CD4-positive, alpha-beta T cell (primary cell): ENCODE data around the gene DICER1. TPM values are rescaled to one million over a fixed set of nuclear protein-coding genes. Genes with fewer than 3 reads are reported as not detected.

ENCODE experiments used
- ATAC-seq: fragments of 200-7000 bp; cut with Tn5 transposase; one replicate; pipeline ENCODE4 v1.10.0; 2022; ENCODE audit warnings: mild to moderate bottlenecking; ENCODE audit not compliant: poor library complexity
- CTCF ChIA-PET: fragments of 350-600 bp; sonication (Branson Sonifier 250); formaldehyde crosslinking; loops from one replicate; lab custom pipeline; 2021; ENCODE audit warnings: antibody characterized with exemption, inconsistent platforms; lab: Charles Lee
- POLR2A ChIA-PET: fragments of 350-600 bp; sonication (Branson Sonifier 250); formaldehyde crosslinking; loops from one replicate; lab custom pipeline; 2021; ENCODE audit warnings: antibody characterized with exemption, inconsistent platforms; lab: Charles Lee
- DNase-seq, 14 experiments: peaks; one replicate each; pipeline ENCODE4 v3.0.0-alpha.2; 2013 to 2020; ENCODE audit warnings: mixed read lengths in 2 of 14
- H3K27ac ChIP-seq, 2 donors: one replicate each; pipeline versions ENCODE4 v1.5.1 to v1.7.0; 2013; ENCODE audit warnings: low read length in 2 of 2, low read depth in 1 of 2, mild to moderate bottlenecking in 1 of 2
- H3K27me3 ChIP-seq, 2 experiments: 1 replicate in 1 of 2; 2 replicates in 1 of 2; pipeline versions ENCODE4 v1.6.1 to v1.7.0; 2013; ENCODE audit warnings: low read length in 2 of 2, control low read depth in 1 of 2, mild to moderate bottlenecking in 1 of 2, moderate library complexity in 1 of 2; ENCODE audit not compliant: insufficient read depth in 2 of 2, control insufficient read depth in 1 of 2
- H3K36me3 ChIP-seq: one replicate; pipeline ENCODE4 v1.6.1; 2013; ENCODE audit warnings: low read length, control low read depth; ENCODE audit not compliant: insufficient read depth
- H3K4me1 ChIP-seq: one replicate; pipeline ENCODE4 v1.6.1; 2013; ENCODE audit warnings: low read length, control low read depth; ENCODE audit not compliant: insufficient read depth
- H3K4me3 ChIP-seq: one replicate; pipeline ENCODE4 v1.5.1; 2013; ENCODE audit warnings: mild to moderate bottlenecking, low read length, moderate library complexity
- H3K9me3 ChIP-seq, 2 experiments: 1 replicate in 1 of 2; 2 replicates in 1 of 2; pipeline versions ENCODE4 v1.6.1 to v1.7.0; 2013; ENCODE audit warnings: low read length in 2 of 2, mild to moderate bottlenecking in 2 of 2, control low read depth in 1 of 2, moderate library complexity in 1 of 2; ENCODE audit not compliant: control insufficient read depth in 1 of 2, insufficient read depth in 1 of 2
- H3K27ac Mint-ChIP-seq: one replicate; pipeline ENCODE4 v1.8.0; 2020; ENCODE audit warnings: mixed read lengths
- H3K27me3 Mint-ChIP-seq: one replicate; pipeline ENCODE4 v1.8.0; 2021; ENCODE audit warnings: mixed read lengths
- H3K36me3 Mint-ChIP-seq: one replicate; pipeline ENCODE4 v1.8.0; 2021; ENCODE audit warnings: low read depth, mixed read lengths
- H3K4me1 Mint-ChIP-seq: one replicate; pipeline ENCODE4 v1.8.0; 2021; ENCODE audit warnings: low read depth, mixed read lengths
- H3K4me3 Mint-ChIP-seq: one replicate; pipeline ENCODE4 v1.8.0; 2020; ENCODE audit warnings: mild to moderate bottlenecking, mixed read lengths
- H3K9me3 Mint-ChIP-seq: one replicate; pipeline ENCODE4 v1.8.0; 2020; ENCODE audit warnings: mixed read lengths
- intact Hi-C, 2 experiments: fragments of 100-400 bp; cut with DNase I in 1 of 2; cut with micrococcal nuclease in 1 of 2; formaldehyde crosslinking; loops; one replicate each; pipeline versions ENCODE4 v1.15.1 to v1.9.0; 2023 to 2025; cut with DNase I, micrococcal nuclease
- total RNA-seq, 174 experiments: library from RNA in 2 of 174; stranded (reverse) in 2 of 174; gene quantifications; one replicate each; pipeline ENCODE4 v1.2.3 and lab custom pipeline; 2021 to 2026
- TF ChIP-seq, protein P1 (sequence below): fragments of 200-600 bp; IDR thresholded peaks from one replicate; pipeline ENCODE4 v1.8.0; 2022; ENCODE audit warnings: antibody characterized with exemption, mild to moderate bottlenecking

The DICER1 gene
- total RNA-seq, 2 experiments from 2014 or later, result 53.7 to 66.0 TPM

DNA sequence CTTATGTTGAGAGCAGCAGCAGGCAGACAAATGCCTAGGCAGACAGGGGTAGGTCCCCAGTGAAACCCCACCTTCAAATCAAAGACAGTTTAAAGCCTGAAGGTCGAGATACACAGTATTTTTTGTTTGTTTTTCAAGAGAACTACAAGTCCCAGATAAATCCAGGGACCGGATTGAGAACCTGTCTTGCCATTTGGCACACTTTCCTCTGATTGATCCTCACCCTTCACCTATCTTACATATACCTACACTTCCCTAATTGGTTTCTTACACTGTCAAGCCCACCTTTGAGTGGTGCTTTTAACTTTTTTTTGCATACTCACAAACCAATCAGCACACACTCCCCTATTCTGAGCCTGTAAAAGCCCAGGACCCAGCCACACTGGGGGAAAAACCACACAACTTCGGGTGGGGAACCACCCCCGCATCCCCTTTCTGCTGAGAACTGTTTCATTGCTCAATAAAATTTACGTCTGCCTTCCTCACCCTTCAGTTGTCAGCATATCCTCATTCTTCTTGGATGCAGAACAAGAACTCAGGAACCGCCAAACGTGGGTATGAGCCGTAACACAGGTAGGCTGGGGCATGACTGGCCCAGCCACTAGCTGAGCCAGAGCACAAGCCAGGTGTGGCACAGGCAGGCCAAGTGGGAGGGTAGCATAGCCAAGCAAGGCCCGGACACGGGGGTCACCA lies 11.1 kb downstream of the DICER1 start:
- peaks cover 4 to 6% of the 10 kb centered on the region in 2 experiments for H3K9me3 ChIP-seq
- Mint-ChIP-seq H3K36me3 (peaks cover 56% of the 10 kb centered on the region), H3K4me1 (peaks cover 94% of the 10 kb centered on the region), H3K27ac (no peak overlapping the region), H3K27me3 (no peaks in the 10 kb centered on the region), H3K9me3 (peaks cover 5% of the 10 kb centered on the region), H3K4me3 (no peak overlapping the region)
- H3K4me1 ChIP-seq, result peaks cover 12% of the 10 kb centered on the region
- ATAC-seq, result no peak
- no peak overlapping the region for H3K27ac ChIP-seq
- DNase-seq, result peak in 2 of 14 experiments; percentile 15 to 18
- peaks cover 10% of the 10 kb centered on the region for H3K36me3 ChIP-seq
- POLR2A ChIA-PET, result no interaction called here
- intact Hi-C loops, result no loop called here
- TF ChIP-seq, protein P1, sequence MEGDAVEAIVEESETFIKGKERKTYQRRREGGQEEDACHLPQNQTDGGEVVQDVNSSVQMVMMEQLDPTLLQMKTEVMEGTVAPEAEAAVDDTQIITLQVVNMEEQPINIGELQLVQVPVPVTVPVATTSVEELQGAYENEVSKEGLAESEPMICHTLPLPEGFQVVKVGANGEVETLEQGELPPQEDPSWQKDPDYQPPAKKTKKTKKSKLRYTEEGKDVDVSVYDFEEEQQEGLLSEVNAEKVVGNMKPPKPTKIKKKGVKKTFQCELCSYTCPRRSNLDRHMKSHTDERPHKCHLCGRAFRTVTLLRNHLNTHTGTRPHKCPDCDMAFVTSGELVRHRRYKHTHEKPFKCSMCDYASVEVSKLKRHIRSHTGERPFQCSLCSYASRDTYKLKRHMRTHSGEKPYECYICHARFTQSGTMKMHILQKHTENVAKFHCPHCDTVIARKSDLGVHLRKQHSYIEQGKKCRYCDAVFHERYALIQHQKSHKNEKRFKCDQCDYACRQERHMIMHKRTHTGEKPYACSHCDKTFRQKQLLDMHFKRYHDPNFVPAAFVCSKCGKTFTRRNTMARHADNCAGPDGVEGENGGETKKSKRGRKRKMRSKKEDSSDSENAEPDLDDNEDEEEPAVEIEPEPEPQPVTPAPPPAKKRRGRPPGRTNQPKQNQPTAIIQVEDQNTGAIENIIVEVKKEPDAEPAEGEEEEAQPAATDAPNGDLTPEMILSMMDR, result no peak
- CTCF ChIA-PET, result no interaction called here
- no peak overlapping the region for H3K4me3 ChIP-seq
- no peaks in the 10 kb centered on the region for H3K27me3 ChIP-seq

DNA sequence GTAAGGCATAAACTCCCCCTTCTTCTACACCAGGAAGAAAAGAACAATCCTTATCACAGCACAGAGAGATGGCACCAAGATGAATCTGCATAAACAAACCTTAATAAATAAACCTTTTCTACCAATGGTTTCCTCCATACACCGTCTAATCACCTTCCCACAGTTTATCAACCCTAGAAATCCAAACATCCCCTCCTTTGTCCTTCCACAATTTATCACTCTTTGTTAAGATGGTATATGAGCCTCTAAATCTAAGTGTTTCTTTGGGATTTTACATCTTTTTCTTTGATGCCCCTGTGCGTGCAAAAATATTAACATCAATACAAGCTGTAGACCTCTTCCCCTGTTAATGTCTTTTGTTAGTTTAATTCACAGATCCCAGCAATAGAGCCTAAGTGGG lies 12.5 kb downstream of the DICER1 start:
- intact Hi-C loops, result no loop called here

GRCh38 chr14:95143808-95144620 lies 13.3 kb downstream of the DICER1 start:
- POLR2A ChIA-PET, result interaction anchor here (1.2 kb wide), 1 partner anchor 13 kb away, joined by 4 read pairs; no protein-coding TSS in a partner anchor
- H3K4me3 ChIP-seq, result no peak overlapping the region
- H3K27ac ChIP-seq, result no peak overlapping the region
- H3K4me1 ChIP-seq, result peaks cover 6% of the 10 kb centered on the region
- peaks cover 89% of the 10 kb centered on the region for H3K4me1 Mint-ChIP-seq
- H3K4me3 Mint-ChIP-seq, result peak overlapping the region; percentile 13
- TF ChIP-seq, protein P1, result no peak
- H3K27me3 Mint-ChIP-seq, result no peaks in the 10 kb centered on the region
- H3K27me3 ChIP-seq, result no peaks in the 10 kb centered on the region
- peaks cover 10% of the 10 kb centered on the region for H3K36me3 ChIP-seq
- H3K36me3 Mint-ChIP-seq, result peaks cover 57% of the 10 kb centered on the region
- CTCF ChIA-PET, result no interaction called here
- DNase-seq (no peak), ATAC-seq (no peak)
- peaks cover 5% of the 10 kb centered on the region for H3K9me3 Mint-ChIP-seq
- H3K9me3 ChIP-seq, result peaks cover 4 to 6% of the 10 kb centered on the region in 2 experiments
- intact Hi-C loops, result no loop called here
- H3K27ac Mint-ChIP-seq, result no peak overlapping the region

More for the DNA sequence above, 12.5 kb downstream of the DICER1 start:
- Mint-ChIP-seq H3K9me3 (peaks cover 5% of the 10 kb centered on the region), H3K4me1 (peaks cover 89% of the 10 kb centered on the region), H3K27me3 (no peaks in the 10 kb centered on the region), H3K27ac (no peak overlapping the region), H3K4me3 (peak overlapping the region; percentile 30), H3K36me3 (peaks cover 56% of the 10 kb centered on the region)
- no peaks in the 10 kb centered on the region for H3K27me3 ChIP-seq
- ATAC-seq, result no peak
- H3K36me3 ChIP-seq, result peaks cover 10% of the 10 kb centered on the region
- H3K27ac ChIP-seq, result no peak overlapping the region
- H3K4me3 ChIP-seq, result no peak overlapping the region
- DNase-seq, result no peak
- peaks cover 4 to 6% of the 10 kb centered on the region in 2 experiments for H3K9me3 ChIP-seq
- CTCF ChIA-PET, result no interaction called here
- TF ChIP-seq, protein P1, result no peak
- POLR2A ChIA-PET, result no interaction called here
- peaks cover 8% of the 10 kb centered on the region for H3K4me1 ChIP-seq
